K562 (cell line): ENCODE results near the gene GPR37L1. TPM values are rescaled to one million over a fixed set of nuclear protein-coding genes. Genes with fewer than 3 reads are reported as not detected.

Source experiments
- ATAC-seq: fragments of 200-7000 bp; cut with Tn5 transposase; 3 replicates; pipeline ENCODE4 v1.9.1; 2020; ENCODE audit warnings: moderate library complexity
- BruUV-seq: library from RNA; stranded (reverse); fragments of 400-500 nt; replicated peaks from 2 replicates; lab custom pipeline; 2021; lab: Mats Ljungman, UMichigan
- CTCF ChIA-PET: fragments of 300-600 bp; formaldehyde crosslinking; extraction: SDS; loops from one replicate; lab custom pipeline; 2021; ENCODE audit warnings: low intra/inter-chr PET ratio; lab: Yijun Ruan, JAX
- POLR2A ChIA-PET: fragments of 300-600, 350-650 bp; sonication (Branson Sonifier 250); formaldehyde crosslinking; extraction: SDS; loops from one replicate; lab custom pipeline; 2021; ENCODE audit warnings: antibody characterized with exemption, inconsistent platforms; lab: Yijun Ruan, JAX
- DNase-seq, 4 experiments: peaks; one replicate each; pipeline versions ENCODE4 v3.0.0 to v3.0.0-alpha.2; 2011 to 2018; ENCODE audit warnings: low spot score in 3 of 4, mixed read lengths in 3 of 4; ENCODE audit errors: extremely low read depth in 1 of 4
- FAIRE-seq: peaks from 2 replicates; lab custom pipeline; 2011; peaks lifted over from hg19 to GRCh38; lab: Jason Lieb, UNC
- H2AFZ ChIP-seq: 2 replicates; pipeline ENCODE4 v1.6.0; 2011; ENCODE audit warnings: low read depth, low read length, control low read depth, inconsistent platforms
- H3K27ac ChIP-seq: fragments of 200-600 bp; 3 replicates; pipeline ENCODE4 v1.8.0; 2011; ENCODE audit warnings: low read depth, mild to moderate bottlenecking, control low read depth, inconsistent platforms, low read length, moderate library complexity, mixed read lengths; ENCODE audit errors: extremely low read depth
- H3K27me3 ChIP-seq, 2 experiments: fragments of 300-600 bp in 1 of 2; 2 replicates in 1 of 2; 3 replicates in 1 of 2; pipeline versions ENCODE4 v1.6.0 to v1.8.0; 2011; ENCODE audit warnings: inconsistent platforms in 2 of 2, low read length in 2 of 2, mild to moderate bottlenecking in 1 of 2, mixed read lengths in 1 of 2, moderate library complexity in 1 of 2; ENCODE audit not compliant: control insufficient read depth in 2 of 2, insufficient read depth in 2 of 2
- H3K36me3 ChIP-seq: fragments of 300-600 bp; 3 replicates; pipeline ENCODE4 v1.8.0; 2011; ENCODE audit warnings: mild to moderate bottlenecking, low read length, inconsistent platforms; ENCODE audit not compliant: control insufficient read depth, insufficient read depth
- H3K4me1 ChIP-seq, 2 experiments: fragments of 200-600 bp in 1 of 2; replicated peaks in 1 of 2; 2 replicates in 1 of 2; 3 replicates in 1 of 2; pipeline versions ENCODE4 v1.5.1 to v1.8.0; 2011; ENCODE audit warnings: inconsistent platforms in 2 of 2, low read length in 2 of 2, mild to moderate bottlenecking in 1 of 2, mixed read lengths in 1 of 2, moderate library complexity in 1 of 2; ENCODE audit not compliant: control insufficient read depth in 2 of 2, insufficient read depth in 2 of 2
- H3K4me2 ChIP-seq: 2 replicates; pipeline ENCODE4 v1.6.1; 2011; ENCODE audit warnings: low read length, control low read depth, inconsistent platforms, mixed read lengths; ENCODE audit not compliant: insufficient read depth
- H3K4me3 ChIP-seq: fragments of 200-600 bp; sonication (generic), shearing (Covaris generic); 2 replicates; pipeline ENCODE4 v1.5.1; 2016; ENCODE audit warnings: control low read depth, inconsistent platforms
- H3K79me2 ChIP-seq: fragments of 200-600 bp; 3 replicates; pipeline ENCODE4 v1.8.0; 2011; ENCODE audit warnings: low read length, inconsistent platforms; ENCODE audit not compliant: control insufficient read depth, insufficient read depth
- H3K9ac ChIP-seq, 2 experiments: 2 replicates each; pipeline versions ENCODE4 v1.6.0 to v1.6.1; 2011; ENCODE audit warnings: low read depth in 2 of 2, low read length in 2 of 2, control low read depth in 1 of 2, inconsistent platforms in 1 of 2, mild to moderate bottlenecking in 1 of 2, mixed read lengths in 1 of 2; ENCODE audit not compliant: insufficient read depth in 1 of 2
- H3K9me1 ChIP-seq: one replicate; pipeline ENCODE4 v1.6.0; 2011; ENCODE audit warnings: inconsistent platforms, mild to moderate bottlenecking, low read length, moderate library complexity; ENCODE audit not compliant: control insufficient read depth, insufficient read depth
- H3K9me3 ChIP-seq: replicated peaks from 2 replicates; pipeline ENCODE4 v1.5.1; 2011; ENCODE audit warnings: low read depth, low read length, inconsistent platforms; ENCODE audit not compliant: control insufficient read depth, insufficient read depth
- H4K20me1 ChIP-seq: replicated peaks from 2 replicates; pipeline ENCODE4 v1.6.1; 2011; ENCODE audit warnings: low read length, inconsistent platforms, mixed read lengths; ENCODE audit not compliant: control insufficient read depth, insufficient read depth
- BCOR ChIP-seq: fragments of 450-650 bp; IDR thresholded peaks from 2 replicates; pipeline ENCODE4 v1.6.1; 2016
- GABPA ChIP-seq: fragments of 200-800 bp; sonication (Bioruptor generic); conservative IDR thresholded peaks from 2 replicates; pipeline ENCODE4 v1.6.1; 2016; ENCODE audit warnings: low read depth, missing genetic modification characterization, missing compliant biosample characterization
- KDM5B ChIP-seq: fragments of 200-600 bp; sonication (generic); IDR thresholded peaks from 2 replicates; pipeline ENCODE4 v1.6.1; 2012; ENCODE audit warnings: low read depth, mild to moderate bottlenecking, moderate library complexity, low read length, control low read depth, inconsistent platforms; ENCODE audit not compliant: insufficient replicate concordance
- NFE2 ChIP-seq: IDR thresholded peaks from 2 replicates; pipeline ENCODE4 v1.6.1; 2014; ENCODE audit warnings: antibody characterized with exemption, low read depth
- SIN3B ChIP-seq: fragments of 450-650 bp; IDR thresholded peaks from 2 replicates; pipeline ENCODE4 v1.6.1; 2017; ENCODE audit warnings: low read depth, mild to moderate bottlenecking, moderate library complexity
- TAF1 ChIP-seq: IDR thresholded peaks from 2 replicates; pipeline ENCODE4 v1.6.1; 2011; ENCODE audit warnings: mild to moderate bottlenecking, low read length, moderate library complexity; ENCODE audit not compliant: insufficient read depth, control insufficient read depth, severe bottlenecking; ENCODE audit errors: extremely low read depth
- ZFPM2 ChIP-seq: fragments of 250-450 bp; sonication (Bioruptor Pico); IDR thresholded peaks from 2 replicates; pipeline ENCODE4 v1.5.1; 2022; ENCODE audit warnings: mild to moderate bottlenecking
- WGBS: fragments of 100-300 bp; shearing (Covaris generic); methylation state at CpG from one replicate; pipeline ENCODE4 v1.1.6; 2016; ENCODE audit warnings: low coverage, mixed read lengths; ENCODE audit not compliant: insufficient coverage; ENCODE audit errors: missing lambda C conversion rate; 5-methylcytosine and 5-hydroxymethylcytosine counted together
- in situ Hi-C: fragments of 300-500 bp; cut with MboI; formaldehyde crosslinking; loops from 4 replicates; pipeline ENCODE4 v1.15.0; 2018; ENCODE audit warnings: inconsistent platforms, mixed read lengths
- intact Hi-C: fragments of 100-400 bp; cut with micrococcal nuclease; formaldehyde crosslinking; loops from 2 replicates; pipeline ENCODE4 v1.14.2; 2022
- polyA plus RNA-seq, 8 experiments: library from polyadenylated mRNA; depleted of rRNA in 4 of 8; stranded (reverse) in 5 of 8; unstranded in 3 of 8; fragments of >200 nt; fragmentation: Nextera tagmentation in 2 of 8; fragmentation: Illumina TruSeq in 1 of 8; extraction: Ambion mirVana in 2 of 8; extraction: Trizol in 1 of 8; gene quantifications; 2 replicates each; pipeline versions ENCODE4 v1.2.1 to v1.2.3, GENCODE V29; 2011 to 2014; ENCODE audit warnings: inconsistent platforms in 1 of 8, missing spikeins in 1 of 8
- total RNA-seq, 7 experiments: library from RNA; depleted of rRNA in 6 of 7; stranded (reverse); fragments of >200 nt in 6 of 7; fragmentation: Illumina TruSeq in 2 of 7; extraction: Trizol in 2 of 7; gene quantifications; 2 replicates each; pipeline versions ENCODE4 v1.2.1 to v1.2.3, GENCODE V29; 2011 to 2021; ENCODE audit warnings: low replicate concordance in 1 of 7
- TF ChIP-seq, protein P1 (sequence below): fragments of 250-450 bp; sonication (Bioruptor Pico); IDR thresholded peaks from 2 replicates; pipeline ENCODE4 v1.9.0; 2021; ENCODE audit warnings: mild to moderate bottlenecking
- TF ChIP-seq, protein P2 (sequence below), 2 experiments: fragments of 450-650 bp; IDR thresholded peaks; 2 replicates each; pipeline ENCODE4 v1.6.1; 2016; ENCODE audit warnings: mild to moderate bottlenecking in 2 of 2, borderline replicate concordance in 1 of 2, low read depth in 1 of 2, moderate library complexity in 1 of 2
- TF ChIP-seq, protein P3 (sequence below): sonication (generic); formaldehyde crosslinking; IDR thresholded peaks from 2 replicates; pipeline ENCODE4 v1.9.0; 2022; ENCODE audit warnings: mild to moderate bottlenecking, missing genetic modification reagents
- TF ChIP-seq, protein P4 (sequence below): IDR thresholded peaks from 2 replicates; pipeline ENCODE4 v1.6.1; 2011; ENCODE audit not compliant: insufficient read length; ENCODE audit errors: extremely low read depth

The GPR37L1 gene
- total and polyA plus RNA-seq, 9 of the 15 experiments (the other 6 are each of a cell fraction or from before 2014, with no cell fraction given): not detected

DNA sequence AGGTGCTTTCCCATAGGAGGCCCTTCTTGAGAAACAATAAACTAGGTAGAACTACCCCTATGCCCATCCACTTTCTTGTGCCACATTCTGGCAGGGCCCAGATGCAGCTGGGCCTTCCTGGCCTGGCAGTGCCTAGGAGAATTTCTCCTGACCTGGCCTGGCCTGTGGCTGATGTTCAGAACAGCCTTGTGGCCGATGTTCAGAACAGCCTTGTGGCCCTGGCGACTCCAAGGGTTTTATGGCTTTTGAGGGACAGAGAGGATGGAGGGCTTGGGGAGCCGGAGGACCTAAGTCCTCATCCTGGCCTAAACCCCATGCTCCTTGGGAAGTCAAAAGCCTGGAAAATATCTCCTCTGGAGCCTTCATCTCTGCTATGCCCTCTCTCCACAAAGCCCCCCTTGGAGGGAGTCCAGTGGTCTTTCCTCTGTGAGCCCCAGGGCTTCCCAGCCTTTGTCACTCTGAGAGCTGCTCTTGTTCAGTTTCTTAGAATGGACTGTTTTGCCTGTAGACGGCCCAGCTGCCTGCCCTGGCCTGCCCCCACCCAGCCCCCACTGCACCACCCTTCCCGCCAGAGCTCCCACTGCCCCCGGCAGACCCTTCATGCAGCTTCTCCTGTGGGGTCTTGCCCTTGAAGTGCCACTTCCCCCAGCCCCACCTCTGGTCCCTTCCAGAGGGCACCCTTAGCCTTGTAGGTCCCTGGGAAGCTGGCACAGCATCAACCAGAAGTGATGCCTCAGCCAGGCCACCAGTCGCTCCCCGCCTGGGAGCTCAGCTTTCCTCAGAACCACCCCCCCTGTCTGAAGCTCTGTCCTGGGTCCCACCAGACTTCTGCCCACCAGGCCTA lies 7.0 kb downstream of the GPR37L1 start:
- Histone ChIP-seq H2AFZ (no peak overlapping the region), H3K79me2 (no peaks in the 10 kb centered on the region), H3K4me2 (no peak overlapping the region), H3K9me3 (no peaks in the 10 kb centered on the region), H3K9ac (no peak overlapping the region), H3K4me3 (no peak overlapping the region), H3K27ac (no peak overlapping the region), H3K27me3 (peaks cover 15 to 39% of the 10 kb centered on the region in 2 experiments; a peak in 4 of 5 replicates), H3K9me1 (no peaks in the 10 kb centered on the region), H3K36me3 (peaks cover 20% of the 10 kb centered on the region; the same call in 2 of the 3 replicates), H3K4me1 (peaks cover 0 to 23% of the 10 kb centered on the region in 2 experiments; a peak in 1 of 5 replicates), H4K20me1 (no peaks in the 10 kb centered on the region; the same call in 1 of the 2 replicates)
- ATAC-seq: no peak
- in situ Hi-C loops: no loop called here
- POLR2A ChIA-PET: interaction anchor here (0.6 to 2.1 kb wide), 6 partner anchors 8 to 124 kb away, joined by 3 to 9 read pairs (median 5); no protein-coding TSS in a partner anchor
- CTCF ChIA-PET: no interaction called here
- no TSS peak for BruUV-seq
- intact Hi-C loops: no loop called here
- DNase-seq: no peak
- no peak for FAIRE-seq
- WGBS: 20% methylated on average over 7 of the region's 8 CpGs
- TF ChIP-seq NFE2 (no peak), GABPA (tag) (no peak), KDM5B (no peak), BCOR (no peak), SIN3B (no peak), TAF1 (no peak), ZFPM2 (CRISPR knock-in tag) (no peak)
- TF ChIP-seq, protein P1, sequence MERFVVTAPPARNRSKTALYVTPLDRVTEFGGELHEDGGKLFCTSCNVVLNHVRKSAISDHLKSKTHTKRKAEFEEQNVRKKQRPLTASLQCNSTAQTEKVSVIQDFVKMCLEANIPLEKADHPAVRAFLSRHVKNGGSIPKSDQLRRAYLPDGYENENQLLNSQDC (CRISPR knock-in tag): no peak
- TF ChIP-seq, protein P2, sequence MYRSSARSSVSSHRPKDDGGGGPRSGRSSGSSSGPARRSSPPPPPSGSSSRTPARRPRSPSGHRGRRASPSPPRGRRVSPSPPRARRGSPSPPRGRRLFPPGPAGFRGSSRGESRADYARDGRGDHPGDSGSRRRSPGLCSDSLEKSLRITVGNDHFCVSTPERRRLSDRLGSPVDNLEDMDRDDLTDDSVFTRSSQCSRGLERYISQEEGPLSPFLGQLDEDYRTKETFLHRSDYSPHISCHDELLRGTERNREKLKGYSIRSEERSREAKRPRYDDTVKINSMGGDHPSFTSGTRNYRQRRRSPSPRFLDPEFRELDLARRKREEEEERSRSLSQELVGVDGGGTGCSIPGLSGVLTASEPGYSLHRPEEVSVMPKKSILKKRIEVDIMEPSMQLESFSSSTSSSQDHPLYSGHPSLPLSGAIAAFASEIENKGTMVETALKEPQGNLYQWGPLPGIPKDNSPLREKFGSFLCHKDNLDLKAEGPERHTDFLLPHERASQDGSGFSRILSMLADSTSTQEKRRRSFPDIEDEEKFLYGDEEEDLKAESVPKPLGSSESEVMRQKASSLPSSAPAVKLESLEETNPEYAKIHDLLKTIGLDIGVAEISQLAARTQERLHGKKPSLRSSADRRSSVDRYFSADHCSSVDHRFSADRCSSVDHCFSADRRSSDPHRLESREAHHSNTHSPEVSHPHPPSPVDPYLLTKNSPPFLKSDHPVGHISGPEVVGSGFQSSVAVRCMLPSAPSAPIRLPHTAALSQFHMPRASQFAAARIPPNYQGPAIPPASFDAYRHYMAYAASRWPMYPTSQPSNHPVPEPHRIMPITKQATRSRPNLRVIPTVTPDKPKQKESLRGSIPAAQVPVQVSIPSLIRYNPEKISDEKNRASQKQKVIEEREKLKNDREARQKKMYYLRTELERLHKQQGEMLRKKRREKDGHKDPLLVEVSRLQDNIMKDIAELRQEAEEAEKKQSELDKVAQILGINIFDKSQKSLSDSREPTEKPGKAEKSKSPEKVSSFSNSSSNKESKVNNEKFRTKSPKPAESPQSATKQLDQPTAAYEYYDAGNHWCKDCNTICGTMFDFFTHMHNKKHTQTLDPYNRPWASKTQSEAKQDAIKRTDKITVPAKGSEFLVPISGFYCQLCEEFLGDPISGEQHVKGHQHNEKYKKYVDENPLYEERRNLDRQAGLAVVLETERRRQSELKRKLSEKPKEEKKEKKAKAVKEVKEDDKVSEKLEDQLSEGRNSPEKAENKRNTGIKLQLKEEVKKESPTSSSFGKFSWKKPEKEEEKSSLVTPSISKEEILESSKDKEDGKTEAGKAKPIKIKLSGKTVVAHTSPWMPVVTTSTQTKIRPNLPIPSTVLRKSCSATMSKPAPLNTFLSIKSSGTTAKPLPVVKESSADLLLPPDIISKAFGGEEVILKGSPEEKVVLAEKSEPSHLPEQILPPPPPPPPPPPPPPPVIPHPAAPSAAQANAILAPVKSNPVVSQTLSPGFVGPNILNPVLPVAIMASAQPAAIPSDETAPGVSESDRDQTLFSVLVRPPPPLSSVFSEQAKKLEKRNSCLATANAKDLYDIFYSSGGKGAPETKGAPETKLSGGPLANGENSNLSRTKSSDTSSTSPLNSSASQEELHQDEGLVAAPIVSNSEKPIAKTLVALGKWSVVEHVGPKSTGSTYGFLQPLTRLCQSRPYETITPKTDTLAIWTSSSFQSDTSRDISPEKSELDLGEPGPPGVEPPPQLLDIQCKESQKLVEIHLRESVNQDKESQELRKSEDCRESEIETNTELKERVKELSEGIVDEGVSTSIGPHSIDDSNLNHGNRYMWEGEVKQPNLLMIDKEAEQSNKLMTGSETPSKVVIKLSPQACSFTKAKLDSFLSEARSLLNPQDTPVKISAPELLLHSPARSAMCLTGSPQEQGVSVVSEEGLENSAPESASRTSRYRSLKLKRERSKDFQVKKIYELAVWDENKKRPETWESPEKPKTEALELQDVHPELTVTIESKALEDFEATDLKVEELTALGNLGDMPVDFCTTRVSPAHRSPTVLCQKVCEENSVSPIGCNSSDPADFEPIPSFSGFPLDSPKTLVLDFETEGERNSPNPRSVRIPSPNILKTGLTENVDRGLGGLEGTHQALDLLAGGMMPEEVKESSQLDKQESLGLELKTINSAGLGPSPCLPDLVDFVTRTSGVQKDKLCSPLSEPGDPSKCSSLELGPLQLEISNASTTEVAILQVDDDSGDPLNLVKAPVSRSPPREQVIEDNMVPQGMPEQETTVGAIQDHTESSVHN (IDR thresholded peaks at IDR 0.05; ENCODE audit: borderline replicate concordance in 1 of 2, low read depth in 1 of 2): no peak
- TF ChIP-seq, protein P3, sequence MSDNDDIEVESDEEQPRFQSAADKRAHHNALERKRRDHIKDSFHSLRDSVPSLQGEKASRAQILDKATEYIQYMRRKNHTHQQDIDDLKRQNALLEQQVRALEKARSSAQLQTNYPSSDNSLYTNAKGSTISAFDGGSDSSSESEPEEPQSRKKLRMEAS (CRISPR knock-in tag): no peak
- TF ChIP-seq, protein P4, sequence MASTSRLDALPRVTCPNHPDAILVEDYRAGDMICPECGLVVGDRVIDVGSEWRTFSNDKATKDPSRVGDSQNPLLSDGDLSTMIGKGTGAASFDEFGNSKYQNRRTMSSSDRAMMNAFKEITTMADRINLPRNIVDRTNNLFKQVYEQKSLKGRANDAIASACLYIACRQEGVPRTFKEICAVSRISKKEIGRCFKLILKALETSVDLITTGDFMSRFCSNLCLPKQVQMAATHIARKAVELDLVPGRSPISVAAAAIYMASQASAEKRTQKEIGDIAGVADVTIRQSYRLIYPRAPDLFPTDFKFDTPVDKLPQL: no peak
